HepG2 (cell line): ENCODE data around the gene PHTF1. TPM values are rescaled to one million over a fixed set of nuclear protein-coding genes. Genes with fewer than 3 reads are reported as not detected.

Source experiments
- CCDC6 ChIP-seq: sonication (generic); formaldehyde crosslinking; IDR thresholded peaks from 2 replicates; pipeline ENCODE4 v1.8.1; 2022; ENCODE audit warnings: mild to moderate bottlenecking, missing genetic modification reagents, moderate library complexity
- CHCHD3 ChIP-seq: sonication (generic); formaldehyde crosslinking; IDR thresholded peaks from 2 replicates; pipeline ENCODE4 v1.8.0; 2022; ENCODE audit warnings: mild to moderate bottlenecking, missing genetic modification reagents, moderate library complexity
- ERF ChIP-seq: IDR thresholded peaks from 2 replicates; pipeline ENCODE4 v1.6.1; 2018; ENCODE audit warnings: missing biosample characterization, missing genetic modification reagents
- FIP1L1 ChIP-seq: fragments of 200-400 bp; formaldehyde crosslinking; IDR thresholded peaks from 2 replicates; pipeline ENCODE4 v1.6.1; 2018; ENCODE audit warnings: low read depth, mild to moderate bottlenecking, low read length, moderate library complexity, borderline replicate concordance; ENCODE audit not compliant: insufficient read depth
- FOXA3 ChIP-seq: IDR thresholded peaks from 2 replicates; pipeline ENCODE4 v1.6.1; 2016; ENCODE audit warnings: missing genetic modification reagents, missing compliant biosample characterization
- IRX3 ChIP-seq: sonication (generic); formaldehyde crosslinking; IDR thresholded peaks from 2 replicates; pipeline ENCODE4 v1.8.1; 2023; ENCODE audit warnings: mild to moderate bottlenecking, low read depth, missing genetic modification reagents, borderline replicate concordance
- MEF2D ChIP-seq: sonication (generic); formaldehyde crosslinking; IDR thresholded peaks from 2 replicates; pipeline ENCODE4 v1.5.1; 2020; ENCODE audit warnings: mild to moderate bottlenecking, missing genetic modification reagents
- RAD21 ChIP-seq: fragments of 450-650 bp; formaldehyde crosslinking; IDR thresholded peaks from 2 replicates; pipeline ENCODE4 v1.5.0; 2020; ENCODE audit warnings: mild to moderate bottlenecking
- RXRB ChIP-seq: IDR thresholded peaks from 2 replicates; pipeline ENCODE4 v1.6.1; 2016; ENCODE audit warnings: borderline replicate concordance, missing genetic modification reagents, missing compliant biosample characterization
- SRSF9 ChIP-seq: fragments of 200-400 bp; formaldehyde crosslinking; IDR thresholded peaks from 2 replicates; pipeline ENCODE4 v1.6.1; 2018; ENCODE audit warnings: borderline replicate concordance, mild to moderate bottlenecking, low read depth, low read length; ENCODE audit not compliant: insufficient read depth, poor library complexity, severe bottlenecking
- STAT5B ChIP-seq: sonication (generic); formaldehyde crosslinking; IDR thresholded peaks from 2 replicates; pipeline ENCODE4 v1.4.0; 2020; ENCODE audit warnings: missing genetic modification reagents
- TAF15 ChIP-seq: fragments of 200-400 bp; formaldehyde crosslinking; IDR thresholded peaks from one replicate; pipeline ENCODE4 v1.6.1; 2018; ENCODE audit warnings: mild to moderate bottlenecking, low read depth, low read length; ENCODE audit not compliant: poor library complexity, severe bottlenecking
- U2AF2 ChIP-seq: fragments of 200-400 bp; formaldehyde crosslinking; IDR thresholded peaks from 2 replicates; pipeline ENCODE4 v1.6.1; 2017; ENCODE audit warnings: low read depth, mild to moderate bottlenecking, low read length
- ZEB1 ChIP-seq: IDR thresholded peaks from 2 replicates; pipeline ENCODE4 v1.6.1; 2012; ENCODE audit warnings: mild to moderate bottlenecking, low read depth, inconsistent platforms; ENCODE audit not compliant: insufficient replicate concordance
- ZNF776 ChIP-seq: sonication (generic); formaldehyde crosslinking; IDR thresholded peaks from 2 replicates; pipeline ENCODE4 v1.4.0; 2020; ENCODE audit warnings: mild to moderate bottlenecking, missing genetic modification reagents
- polyA plus RNA-seq, 8 experiments: library from polyadenylated mRNA; depleted of rRNA in 3 of 8; stranded (reverse) in 7 of 8; unstranded in 1 of 8; fragments of >200 nt; fragmentation: Illumina TruSeq in 4 of 8; extraction: Trizol in 4 of 8; gene quantifications; 2 replicates each; pipeline versions ENCODE4 v1.2.1 to v1.2.3, GENCODE V29; 2011 to 2016; ENCODE audit warnings: low read depth in 4 of 8, missing spikeins in 1 of 8, mixed read lengths in 1 of 8; ENCODE audit not compliant: insufficient read depth in 1 of 8
- total RNA-seq, 5 experiments: library from RNA; depleted of rRNA; stranded (reverse); fragments of >200 nt; fragmentation: Illumina TruSeq; extraction: Trizol; gene quantifications; 2 replicates each; pipeline ENCODE4 v1.2.3, GENCODE V29; 2016; ENCODE audit warnings: low read depth in 1 of 5
- TF ChIP-seq, protein P1 (sequence below): sonication (generic); formaldehyde crosslinking; IDR thresholded peaks from 2 replicates; pipeline ENCODE4 v1.8.1; 2023; ENCODE audit warnings: missing genetic modification reagents, inconsistent platforms, borderline replicate concordance
- TF ChIP-seq, protein P2 (sequence below): sonication (generic); formaldehyde crosslinking; IDR thresholded peaks from 2 replicates; pipeline ENCODE4 v1.5.1; 2020; ENCODE audit warnings: mild to moderate bottlenecking, missing genetic modification reagents, borderline replicate concordance
- TF ChIP-seq, protein P3 (sequence below): sonication (generic); formaldehyde crosslinking; IDR thresholded peaks from 2 replicates; pipeline ENCODE4 v1.4.0; 2020; ENCODE audit warnings: missing genetic modification reagents, borderline replicate concordance
- TF ChIP-seq, protein P4 (sequence below): sonication (generic); formaldehyde crosslinking; IDR thresholded peaks from 2 replicates; pipeline ENCODE4 v1.5.0; 2020; ENCODE audit warnings: mild to moderate bottlenecking, low read depth, missing genetic modification reagents, borderline replicate concordance

PHTF1 gene
- total and polyA plus RNA-seq, 2 of the 13 experiments (the other 11 are each of a cell fraction or from before 2014, with no cell fraction given) = 5.0 to 19.7 TPM

DNA sequence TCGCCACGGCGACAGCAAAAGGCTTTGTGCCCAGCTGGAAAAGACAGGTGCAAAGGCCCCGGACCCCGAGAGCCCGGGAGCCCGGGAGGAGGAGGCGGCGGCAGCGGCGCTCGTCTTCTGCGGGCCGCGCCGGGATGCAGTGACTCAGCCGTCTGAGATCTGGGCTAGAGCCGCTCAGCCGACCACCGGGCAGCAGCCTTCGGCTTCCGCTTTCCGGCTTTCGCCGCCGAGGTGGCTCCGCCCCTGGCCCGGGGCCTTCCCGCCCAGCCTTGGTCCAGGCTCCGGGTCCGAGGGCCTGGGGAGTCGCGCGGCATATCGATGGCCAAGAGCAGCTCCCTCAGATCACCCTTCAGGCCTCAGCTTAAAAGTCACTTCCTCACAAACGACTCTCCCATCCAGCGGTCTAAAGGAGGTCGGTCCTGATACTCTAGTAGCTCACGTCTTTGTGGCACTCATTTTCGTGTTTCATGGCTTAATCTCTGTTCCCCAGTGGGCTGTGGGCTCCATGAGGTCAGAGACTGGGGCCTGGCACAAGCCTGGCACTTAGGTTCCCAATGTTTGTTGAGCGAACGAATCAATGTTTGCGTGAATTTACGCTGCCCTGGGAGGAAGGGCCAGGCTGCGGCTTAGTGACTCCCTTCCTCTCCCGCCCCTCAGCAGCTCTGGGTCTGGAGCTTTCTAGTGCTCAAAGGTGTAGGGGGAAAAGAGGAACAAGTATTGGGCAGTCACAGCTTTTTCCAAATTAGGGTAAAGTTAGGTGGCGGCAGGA lies at the start of gene PHTF1 (continued):
- no peak for TF ChIP-seq IRX3 (CRISPR knock-in tag)
- no peak; the same call in 1 of the 2 replicates for TF ChIP-seq ZNF776 (CRISPR knock-in tag)
- TF ChIP-seq SRSF9 = no peak
- TF ChIP-seq, protein P1, sequence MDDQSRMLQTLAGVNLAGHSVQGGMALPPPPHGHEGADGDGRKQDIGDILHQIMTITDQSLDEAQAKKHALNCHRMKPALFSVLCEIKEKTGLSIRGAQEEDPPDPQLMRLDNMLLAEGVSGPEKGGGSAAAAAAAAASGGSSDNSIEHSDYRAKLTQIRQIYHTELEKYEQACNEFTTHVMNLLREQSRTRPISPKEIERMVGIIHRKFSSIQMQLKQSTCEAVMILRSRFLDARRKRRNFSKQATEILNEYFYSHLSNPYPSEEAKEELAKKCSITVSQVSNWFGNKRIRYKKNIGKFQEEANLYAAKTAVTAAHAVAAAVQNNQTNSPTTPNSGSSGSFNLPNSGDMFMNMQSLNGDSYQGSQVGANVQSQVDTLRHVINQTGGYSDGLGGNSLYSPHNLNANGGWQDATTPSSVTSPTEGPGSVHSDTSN (CRISPR knock-in tag) = no peak
- TF ChIP-seq FIP1L1 = no peak
- peak; percentile 33 for TF ChIP-seq ZEB1
- no peak; the same call in 1 of the 2 replicates for TF ChIP-seq MEF2D (CRISPR knock-in tag)
- TF ChIP-seq U2AF2 = no peak
- peak; percentile 44; the same call in 1 of the 2 replicates for TF ChIP-seq RAD21 (CRISPR knock-in tag)
- TF ChIP-seq, protein P2, sequence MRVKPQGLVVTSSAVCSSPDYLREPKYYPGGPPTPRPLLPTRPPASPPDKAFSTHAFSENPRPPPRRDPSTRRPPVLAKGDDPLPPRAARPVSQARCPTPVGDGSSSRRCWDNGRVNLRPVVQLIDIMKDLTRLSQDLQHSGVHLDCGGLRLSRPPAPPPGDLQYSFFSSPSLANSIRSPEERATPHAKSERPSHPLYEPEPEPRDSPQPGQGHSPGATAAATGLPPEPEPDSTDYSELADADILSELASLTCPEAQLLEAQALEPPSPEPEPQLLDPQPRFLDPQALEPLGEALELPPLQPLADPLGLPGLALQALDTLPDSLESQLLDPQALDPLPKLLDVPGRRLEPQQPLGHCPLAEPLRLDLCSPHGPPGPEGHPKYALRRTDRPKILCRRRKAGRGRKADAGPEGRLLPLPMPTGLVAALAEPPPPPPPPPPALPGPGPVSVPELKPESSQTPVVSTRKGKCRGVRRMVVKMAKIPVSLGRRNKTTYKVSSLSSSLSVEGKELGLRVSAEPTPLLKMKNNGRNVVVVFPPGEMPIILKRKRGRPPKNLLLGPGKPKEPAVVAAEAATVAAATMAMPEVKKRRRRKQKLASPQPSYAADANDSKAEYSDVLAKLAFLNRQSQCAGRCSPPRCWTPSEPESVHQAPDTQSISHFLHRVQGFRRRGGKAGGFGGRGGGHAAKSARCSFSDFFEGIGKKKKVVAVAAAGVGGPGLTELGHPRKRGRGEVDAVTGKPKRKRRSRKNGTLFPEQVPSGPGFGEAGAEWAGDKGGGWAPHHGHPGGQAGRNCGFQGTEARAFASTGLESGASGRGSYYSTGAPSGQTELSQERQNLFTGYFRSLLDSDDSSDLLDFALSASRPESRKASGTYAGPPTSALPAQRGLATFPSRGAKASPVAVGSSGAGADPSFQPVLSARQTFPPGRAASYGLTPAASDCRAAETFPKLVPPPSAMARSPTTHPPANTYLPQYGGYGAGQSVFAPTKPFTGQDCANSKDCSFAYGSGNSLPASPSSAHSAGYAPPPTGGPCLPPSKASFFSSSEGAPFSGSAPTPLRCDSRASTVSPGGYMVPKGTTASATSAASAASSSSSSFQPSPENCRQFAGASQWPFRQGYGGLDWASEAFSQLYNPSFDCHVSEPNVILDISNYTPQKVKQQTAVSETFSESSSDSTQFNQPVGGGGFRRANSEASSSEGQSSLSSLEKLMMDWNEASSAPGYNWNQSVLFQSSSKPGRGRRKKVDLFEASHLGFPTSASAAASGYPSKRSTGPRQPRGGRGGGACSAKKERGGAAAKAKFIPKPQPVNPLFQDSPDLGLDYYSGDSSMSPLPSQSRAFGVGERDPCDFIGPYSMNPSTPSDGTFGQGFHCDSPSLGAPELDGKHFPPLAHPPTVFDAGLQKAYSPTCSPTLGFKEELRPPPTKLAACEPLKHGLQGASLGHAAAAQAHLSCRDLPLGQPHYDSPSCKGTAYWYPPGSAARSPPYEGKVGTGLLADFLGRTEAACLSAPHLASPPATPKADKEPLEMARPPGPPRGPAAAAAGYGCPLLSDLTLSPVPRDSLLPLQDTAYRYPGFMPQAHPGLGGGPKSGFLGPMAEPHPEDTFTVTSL = peak; percentile 15; the same call in 1 of the 2 replicates
- TF ChIP-seq ERF (CRISPR knock-in tag) = no peak
- no peak for TF ChIP-seq STAT5B (CRISPR knock-in tag)
- peak; percentile 42; the same call in 1 of the 2 replicates for TF ChIP-seq RXRB (CRISPR knock-in tag)
- 0 out of 2 replicates have a peak, but pooled peaks have one; percentile 14 for TF ChIP-seq FOXA3 (CRISPR knock-in tag)
- TF ChIP-seq CCDC6 (CRISPR knock-in tag) = peak; percentile 71
- TF ChIP-seq, protein P3, sequence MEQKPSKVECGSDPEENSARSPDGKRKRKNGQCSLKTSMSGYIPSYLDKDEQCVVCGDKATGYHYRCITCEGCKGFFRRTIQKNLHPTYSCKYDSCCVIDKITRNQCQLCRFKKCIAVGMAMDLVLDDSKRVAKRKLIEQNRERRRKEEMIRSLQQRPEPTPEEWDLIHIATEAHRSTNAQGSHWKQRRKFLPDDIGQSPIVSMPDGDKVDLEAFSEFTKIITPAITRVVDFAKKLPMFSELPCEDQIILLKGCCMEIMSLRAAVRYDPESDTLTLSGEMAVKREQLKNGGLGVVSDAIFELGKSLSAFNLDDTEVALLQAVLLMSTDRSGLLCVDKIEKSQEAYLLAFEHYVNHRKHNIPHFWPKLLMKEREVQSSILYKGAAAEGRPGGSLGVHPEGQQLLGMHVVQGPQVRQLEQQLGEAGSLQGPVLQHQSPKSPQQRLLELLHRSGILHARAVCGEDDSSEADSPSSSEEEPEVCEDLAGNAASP (CRISPR knock-in tag) = no peak; the same call in 1 of the 2 replicates
- TF ChIP-seq TAF15 = no peak
- TF ChIP-seq, protein P4, sequence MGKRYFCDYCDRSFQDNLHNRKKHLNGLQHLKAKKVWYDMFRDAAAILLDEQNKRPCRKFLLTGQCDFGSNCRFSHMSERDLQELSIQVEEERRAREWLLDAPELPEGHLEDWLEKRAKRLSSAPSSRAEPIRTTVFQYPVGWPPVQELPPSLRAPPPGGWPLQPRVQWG (CRISPR knock-in tag) = no peak
- TF ChIP-seq CHCHD3 (CRISPR knock-in tag) = no peak
